ENCODE data around the gene FIGLA. TPM values are rescaled to one million over a fixed set of nuclear protein-coding genes. Genes with fewer than 3 reads are reported as not detected.
"Not testable (repeated sequence)": the region's sequence is repeated elsewhere in the genome, so short reads cannot be mapped to it uniquely, and the experiment has no call there.

Gene FIGLA
- total RNA-seq, 1 donor from 2014 or later = not detected

DNA sequence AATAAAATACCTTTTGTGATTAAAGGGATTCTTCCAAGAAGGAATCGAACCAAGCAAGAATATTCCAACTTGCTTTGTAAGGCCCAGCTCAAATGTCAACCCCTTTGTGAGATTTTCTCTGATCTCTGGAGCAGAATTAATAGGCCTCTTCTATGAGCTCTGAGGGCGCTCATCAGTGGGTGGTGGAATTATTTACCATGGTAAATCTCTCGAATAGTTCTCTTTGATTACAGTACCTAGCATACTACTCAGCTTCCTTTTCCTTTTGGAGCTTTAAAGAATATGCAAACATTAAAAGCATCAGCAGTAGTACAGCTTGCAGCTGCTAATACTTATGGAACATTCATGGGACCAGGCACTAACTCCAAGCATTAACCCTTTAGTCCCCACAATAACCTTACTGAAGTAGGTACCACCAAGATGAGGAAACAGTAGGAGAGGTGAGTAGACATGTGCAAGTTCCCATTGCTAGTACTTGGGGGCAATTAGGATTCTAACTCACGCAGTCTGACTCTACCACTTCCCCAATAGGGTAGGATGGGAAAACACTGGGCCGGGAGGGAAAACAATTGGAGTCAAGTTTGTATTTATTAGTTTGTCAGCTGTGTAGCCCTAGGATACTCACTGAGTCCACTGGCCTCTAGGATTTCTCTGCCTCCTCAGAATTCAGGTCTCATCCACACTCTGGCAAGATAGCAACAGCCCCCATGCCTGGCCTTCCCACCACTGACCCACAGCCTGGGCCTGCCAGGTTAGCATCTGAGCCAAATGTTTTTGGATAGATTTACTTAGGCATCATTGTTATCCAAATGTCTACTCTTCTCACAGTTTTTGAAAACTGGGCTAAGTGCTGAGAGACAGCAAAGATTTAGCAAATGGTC lies 44.1 kb downstream of the FIGLA start:
- no peak for DNase-seq (ENCODE audit: low spot score)

DNA sequence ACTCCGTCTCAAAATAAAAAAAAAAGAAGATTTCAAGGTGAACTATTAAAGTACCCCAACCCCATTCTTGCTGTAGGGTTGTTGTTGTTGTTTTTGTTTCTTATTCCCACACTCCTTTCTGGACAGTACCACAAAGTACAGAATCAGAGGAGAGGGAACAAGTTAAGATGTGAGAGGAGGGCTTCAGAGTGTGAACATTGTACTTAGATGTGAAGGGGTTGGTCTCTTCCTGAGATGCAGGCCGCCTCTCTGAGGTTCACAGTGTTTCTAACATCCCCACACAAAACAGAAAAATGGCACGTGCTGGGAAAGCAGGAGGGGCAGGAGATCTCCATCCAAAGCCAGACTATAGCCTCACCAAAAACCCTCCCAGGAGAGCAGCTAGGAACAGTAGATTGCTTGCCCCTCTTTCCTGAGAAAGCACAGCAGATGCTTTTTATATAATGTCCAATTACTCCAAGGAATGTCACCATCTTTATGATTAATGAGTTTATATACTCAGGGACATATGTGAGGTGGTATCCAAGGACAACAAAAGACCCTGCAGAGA lies 45.1 kb downstream of the FIGLA start:
- DNase-seq (ENCODE audit: low spot score) = no peak

DNA sequence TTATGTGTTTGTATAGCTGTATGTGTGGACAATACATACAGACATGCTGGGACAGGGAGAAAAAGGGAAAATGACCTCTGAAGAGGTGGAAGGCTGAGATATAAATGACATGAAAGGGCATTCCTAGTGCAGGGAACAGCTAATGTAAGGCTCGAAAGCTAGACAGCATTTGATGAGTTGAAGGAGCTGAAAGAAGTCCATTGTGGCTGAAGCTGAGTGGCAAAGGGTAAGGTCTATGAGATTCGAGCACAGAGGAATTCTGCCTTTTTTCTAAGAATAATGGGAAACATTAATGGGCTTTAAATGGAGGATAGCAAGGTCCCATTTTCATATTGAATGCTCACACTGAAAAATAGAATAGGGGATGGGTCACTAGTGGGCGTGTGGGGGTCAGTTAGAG lies 46.0 kb downstream of the FIGLA start:
- no peak for DNase-seq (ENCODE audit: low spot score)

DNA sequence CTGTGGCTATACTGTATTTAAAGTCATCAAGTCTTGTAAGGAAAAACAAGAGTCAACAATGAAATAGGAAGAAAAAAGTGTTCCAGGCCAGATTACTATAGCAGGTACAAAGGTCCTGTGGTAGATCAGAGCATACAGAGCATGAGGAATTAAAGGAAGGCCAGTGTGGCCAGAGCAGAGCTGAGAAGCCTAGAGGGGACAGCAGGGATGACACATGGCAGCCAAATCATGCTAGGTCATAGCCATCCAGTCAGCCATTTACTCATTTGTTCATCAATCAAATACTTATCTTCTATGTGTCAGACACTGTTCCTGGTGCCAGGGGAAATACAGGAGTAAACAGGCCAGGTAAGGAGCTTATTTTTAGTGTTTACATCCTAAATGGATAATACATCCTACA lies 46.8 kb downstream of the FIGLA start:
- no peak for DNase-seq (ENCODE audit: low spot score)

DNA sequence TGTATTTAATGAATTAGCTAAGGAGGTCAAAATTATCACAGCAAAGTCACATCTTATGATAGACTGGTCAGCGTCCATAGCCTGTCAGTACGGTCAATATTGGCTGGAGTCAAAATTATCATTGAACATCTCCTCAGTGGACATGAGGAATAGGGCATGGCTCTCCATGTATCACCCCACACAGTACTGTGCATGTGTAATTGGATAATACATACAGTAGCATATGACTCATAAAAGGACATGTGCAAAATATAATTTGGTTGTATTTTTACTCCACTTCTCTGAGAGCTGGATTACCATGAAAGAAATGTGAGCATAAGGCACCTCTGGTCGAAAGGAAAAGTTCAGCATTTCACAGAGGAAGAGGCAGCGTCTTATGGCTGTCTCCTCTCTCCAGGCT lies 47.4 kb downstream of the FIGLA start:
- DNase-seq (ENCODE audit: low spot score) = no peak

DNA sequence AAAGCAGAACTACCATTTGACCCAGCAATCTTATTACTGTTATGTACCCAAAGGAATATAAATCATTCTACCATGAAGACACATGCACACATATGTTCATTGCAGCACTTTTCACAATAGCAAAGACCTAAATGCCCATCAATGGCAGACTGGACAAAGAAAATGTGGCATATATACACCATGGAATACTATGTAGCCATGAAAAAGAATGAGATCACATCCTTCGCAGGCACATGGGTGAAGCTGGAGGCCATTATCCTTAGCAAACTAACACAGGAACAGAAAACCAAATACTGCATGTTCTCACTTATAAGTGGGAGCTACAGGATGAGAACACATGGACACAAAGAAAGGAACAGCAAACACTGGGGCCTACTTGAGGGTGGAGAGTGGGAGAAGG lies 51.0 kb downstream of the FIGLA start:
- DNase-seq (ENCODE audit: low spot score) = not testable (repeated sequence)

DNA sequence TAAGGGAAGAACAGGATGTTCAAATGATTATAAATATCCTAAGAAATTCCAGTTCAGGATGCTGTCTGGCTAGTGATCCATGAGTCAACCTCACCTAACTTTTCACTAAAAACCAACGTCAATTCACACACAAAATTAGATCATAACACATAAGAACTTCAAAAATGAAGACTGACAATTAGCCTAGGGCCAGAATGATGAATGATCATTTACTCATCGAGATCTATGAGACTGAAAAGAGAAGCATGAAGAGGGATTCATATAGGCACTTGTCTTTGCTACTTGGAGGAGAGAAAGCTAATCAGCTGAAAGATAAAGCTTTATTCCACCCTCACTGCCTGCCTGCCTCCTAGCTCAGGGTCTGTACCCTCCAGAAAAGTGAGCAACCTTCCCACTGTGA lies 52.3 kb downstream of the FIGLA start:
- DNase-seq (ENCODE audit: low spot score) = no peak

DNA sequence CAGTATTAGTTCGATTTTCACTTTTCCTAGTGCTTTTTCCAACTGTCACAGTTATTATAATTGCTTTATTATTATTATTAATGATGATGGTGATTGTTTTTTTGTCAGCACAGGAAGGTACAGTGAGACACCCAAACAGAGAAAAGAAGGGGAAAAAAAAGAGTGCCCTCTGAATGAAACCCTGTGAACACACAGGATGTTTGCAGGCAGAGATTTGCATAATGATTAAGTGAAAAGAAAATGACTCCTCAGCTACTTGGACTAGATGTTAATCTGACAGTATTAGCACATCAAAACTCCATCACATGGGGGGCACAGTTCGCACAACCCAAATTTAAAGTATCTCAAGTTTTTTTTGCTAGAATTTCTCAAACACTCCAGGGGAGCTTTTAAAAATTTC lies 55.4 kb downstream of the FIGLA start:
- DNase-seq (ENCODE audit: low spot score) = no peak

DNA sequence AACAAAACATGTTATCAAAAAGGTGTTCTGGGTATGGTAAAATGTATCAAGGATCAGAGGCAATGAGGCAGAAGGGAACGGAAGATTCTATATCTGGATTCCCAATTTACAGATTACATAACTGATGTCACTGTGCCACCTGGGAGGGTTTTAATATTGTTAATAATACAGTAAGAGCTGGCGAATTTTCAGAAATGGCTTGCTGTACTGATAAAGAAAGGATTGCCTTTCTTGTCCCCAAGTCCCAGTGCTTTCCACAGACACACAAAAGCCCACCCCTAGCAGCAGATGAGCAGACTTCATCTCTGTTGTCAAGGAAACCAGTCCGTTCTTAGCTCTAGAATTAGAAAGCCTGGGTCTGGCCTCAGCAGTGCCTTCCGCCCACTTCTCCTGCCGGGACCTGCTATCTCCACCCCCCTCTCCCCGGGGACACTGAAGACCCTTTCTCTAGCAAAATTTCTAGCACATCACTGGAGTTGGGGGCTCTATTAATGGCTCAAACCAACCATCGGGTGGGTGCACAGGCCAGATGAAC lies 56.7 kb downstream of the FIGLA start:
- DNase-seq (ENCODE audit: low spot score) = peak; percentile 13

DNA sequence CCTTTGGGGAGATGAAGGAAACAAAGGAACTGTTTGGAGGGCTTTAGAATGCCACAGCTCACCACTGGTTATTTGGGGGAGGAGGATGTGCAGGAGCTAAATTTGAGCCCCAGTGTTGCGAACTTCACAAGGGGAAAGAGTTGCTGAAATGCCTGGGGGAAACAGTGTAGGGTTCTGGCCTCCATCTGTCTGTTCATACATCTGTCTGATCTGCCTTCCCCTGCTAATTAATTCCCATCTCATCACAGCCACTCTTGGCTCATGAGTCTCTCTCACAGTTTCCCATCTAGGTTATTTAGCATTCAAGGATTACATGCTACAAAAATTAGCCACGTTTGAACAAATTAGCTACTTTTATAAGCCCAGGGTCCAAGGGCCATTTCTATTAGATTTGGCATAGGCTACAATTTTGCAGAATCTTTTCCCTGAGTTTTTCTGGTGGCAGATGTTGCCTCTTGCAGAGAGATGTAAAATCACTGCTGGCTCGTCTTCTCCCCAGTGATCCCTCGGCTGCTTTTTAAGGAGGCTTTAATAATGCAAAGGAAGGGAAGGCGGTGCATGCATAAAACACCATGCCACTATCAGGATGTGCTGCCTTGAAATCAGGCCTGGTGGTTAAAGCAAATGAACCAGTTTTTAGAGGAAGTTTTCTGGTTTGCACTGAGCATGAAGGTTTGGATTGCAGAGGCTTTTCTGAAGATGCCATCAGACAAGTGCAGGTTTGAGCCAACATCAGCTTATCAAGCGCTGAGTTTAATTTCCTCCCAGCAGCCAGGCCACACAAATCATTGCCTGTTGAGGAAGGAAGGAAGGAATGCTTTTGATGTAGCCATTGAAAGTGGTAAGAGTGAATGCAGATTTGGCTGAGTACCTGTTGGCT lies 57.4 kb downstream of the FIGLA start:
- DNase-seq (ENCODE audit: low spot score) = peak; percentile 61

DNA sequence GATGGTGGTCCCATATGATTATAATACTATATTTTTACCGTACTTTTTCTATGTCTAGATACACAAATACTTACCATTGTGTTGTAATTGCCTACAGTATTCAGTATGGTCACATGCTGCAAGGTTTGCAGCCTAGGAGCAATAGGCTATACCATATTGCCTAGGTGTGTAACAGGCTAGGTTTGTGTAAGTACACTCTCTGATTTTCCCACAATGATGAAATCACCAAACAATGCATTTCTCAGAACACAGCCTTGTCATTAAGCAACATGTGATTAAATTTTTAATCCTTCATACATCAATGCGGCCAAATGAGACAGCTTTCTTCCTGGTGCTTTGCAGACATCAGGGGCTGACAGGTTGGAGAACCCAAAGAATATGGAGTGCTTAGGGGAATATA lies 59.7 kb downstream of the FIGLA start:
- DNase-seq (ENCODE audit: low spot score) = no peak

DNA sequence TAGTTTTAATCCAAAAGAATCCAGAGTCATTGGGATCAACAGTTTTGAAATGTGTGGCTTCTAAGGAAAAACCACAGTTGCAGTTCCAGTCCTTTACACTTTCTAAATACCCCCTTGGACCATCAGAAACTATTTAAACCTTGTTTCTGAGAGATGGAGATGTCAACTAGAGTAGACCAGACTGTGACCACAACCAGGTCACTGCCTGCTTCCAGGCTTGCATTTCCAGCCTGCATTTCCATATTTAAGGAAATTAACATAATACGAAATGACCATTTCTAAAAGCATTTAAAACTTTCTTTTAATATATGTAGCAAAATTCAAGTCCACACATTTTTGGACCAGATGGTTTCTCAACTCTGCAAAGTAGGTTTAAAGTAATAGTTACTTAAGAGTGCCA lies 60.8 kb downstream of the FIGLA start:
- no peak for DNase-seq (ENCODE audit: low spot score)

DNA sequence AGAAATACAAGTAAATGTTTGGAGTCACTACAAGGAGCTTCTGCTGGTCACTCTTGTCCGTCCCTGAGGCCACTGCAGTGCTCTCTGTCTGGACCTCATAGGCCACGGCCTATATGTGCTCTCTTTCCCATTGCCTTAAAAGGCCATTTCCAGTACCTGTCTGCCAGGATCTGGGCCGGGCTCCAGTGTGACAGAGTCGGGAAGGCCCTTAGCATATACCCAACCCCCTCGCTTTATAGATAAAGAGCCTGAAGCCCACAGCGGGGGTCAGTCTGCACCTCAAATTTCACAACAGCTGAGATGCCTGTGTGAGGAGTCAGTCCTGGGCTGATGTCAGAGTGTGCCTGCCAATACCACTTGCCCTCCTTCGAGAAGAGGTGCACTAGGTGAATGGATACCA lies 62.3 kb downstream of the FIGLA start:
- no peak for DNase-seq (ENCODE audit: low spot score)

Other genes with a start within 250 kb of the FIGLA start
- gene TGFA, start 236.8 kb downstream of the FIGLA start, total RNA-seq (ENCODE audit: insufficient read depth, low replicate concordance) = 5.8 TPM
- gene ADD2, start 22.4 kb downstream of the FIGLA start, total RNA-seq (ENCODE audit: insufficient read depth, low replicate concordance) = 3.4 TPM
- not detected for gene CLEC4F, start 30.0 kb upstream of the FIGLA start, total RNA-seq (ENCODE audit: insufficient read depth, low replicate concordance)
- 0.96 TPM for gene CD207, start 45.2 kb upstream of the FIGLA start, total RNA-seq (ENCODE audit: insufficient read depth, low replicate concordance)
- gene VAX2, start 109.9 kb upstream of the FIGLA start, total RNA-seq (ENCODE audit: insufficient read depth, low replicate concordance) = 0.72 TPM
- not detected for gene ATP6V1B1, start 145.3 kb upstream of the FIGLA start, total RNA-seq (ENCODE audit: insufficient read depth, low replicate concordance)
- not detected for gene ANKRD53, start 188.0 kb upstream of the FIGLA start, total RNA-seq (ENCODE audit: insufficient read depth, low replicate concordance)
- gene TEX261, start 204.2 kb upstream of the FIGLA start, total RNA-seq (ENCODE audit: insufficient read depth, low replicate concordance) = 27.4 TPM

Data from umbilical cord (tissue), 2 donors.